ENCODE results near the gene GREB1. TPM values are rescaled to one million over a fixed set of nuclear protein-coding genes. Genes with fewer than 3 reads are reported as not detected.
A peak's percentile ranks its signal among the peaks of the same experiment; 100 is the strongest.

GREB1 gene
- total RNA-seq, 4 donors from 2014 or later, result 3.1 to 8.8 (median 6.5) TPM

- TF ChIP-seq POLR2A (IDR thresholded peaks at IDR 0.05) (no peak), POLR2AphosphoS5 (IDR thresholded peaks at IDR 0.05) (no peak), CTCF (IDR thresholded peaks at IDR 0.05) (no peak), EP300 (IDR thresholded peaks at IDR 0.05) (no peak)
- H3K27ac ChIP-seq, result peak overlapping the region in 1 of 4 donors; percentile 4
- H3K27me3 ChIP-seq, result no peaks in the 10 kb centered on the region
- no peak for ATAC-seq
- 55 to 80% methylated on average over 1 to 4 of the region's 11 CpGs for WGBS, 2 donors (ENCODE audit: low coverage in 1 of 2)
- H3K36me3 ChIP-seq, result no peaks in the 10 kb centered on the region
- H3K4me1 ChIP-seq, result peaks cover 0 to 35% (median 11%) of the 10 kb centered on the region in 3 donors
- no peaks in the 10 kb centered on the region for H3K9me3 ChIP-seq
- no peak overlapping the region for H3K4me3 ChIP-seq
These were observed 8.5 kb downstream of the GREB1 start for GRCh38 chr2:11542275-11542819.

- Histone ChIP-seq H3K27ac (no peak overlapping the region), H3K9me3 (no peaks in the 10 kb centered on the region), H3K36me3 (no peaks in the 10 kb centered on the region), H3K4me3 (no peak overlapping the region), H3K4me1 (peaks cover 0 to 35% (median 11%) of the 10 kb centered on the region in 3 donors), H3K27me3 (no peaks in the 10 kb centered on the region)
- no peak for TF ChIP-seq POLR2AphosphoS5 (IDR thresholded peaks at IDR 0.05)
- no peak for TF ChIP-seq EP300 (IDR thresholded peaks at IDR 0.05)
- no peak for TF ChIP-seq POLR2A (IDR thresholded peaks at IDR 0.05)
- no peak for TF ChIP-seq CTCF (IDR thresholded peaks at IDR 0.05)
- WGBS, 2 donors (ENCODE audit: low coverage in 1 of 2), result 83% methylated on average over 6 to 9 of the region's 11 CpGs
- no peak for ATAC-seq
These were observed 9.7 kb downstream of the GREB1 start for GRCh38 chr2:11543337-11544216.

- H3K36me3 ChIP-seq, result no peaks in the 10 kb centered on the region
- 20 to 63% methylated on average over 1 to 6 of the region's 6 CpGs for WGBS, 2 donors (ENCODE audit: low coverage in 1 of 2)
- peaks cover 0 to 11% (median 0%) of the 10 kb centered on the region in 3 donors for H3K9me3 ChIP-seq
- peaks cover 0 to 13% (median 0%) of the 10 kb centered on the region in 3 donors for H3K4me1 ChIP-seq
- no peak overlapping the region for H3K27ac ChIP-seq
- no peaks in the 10 kb centered on the region for H3K27me3 ChIP-seq
- ATAC-seq, result no peak
- no peak for TF ChIP-seq POLR2A (IDR thresholded peaks at IDR 0.05)
- no peak for TF ChIP-seq EP300 (IDR thresholded peaks at IDR 0.05)
- no peak for TF ChIP-seq POLR2AphosphoS5 (IDR thresholded peaks at IDR 0.05)
- no peak for TF ChIP-seq CTCF (IDR thresholded peaks at IDR 0.05)
- H3K4me3 ChIP-seq, result no peak overlapping the region
These were observed 12.2 kb downstream of the GREB1 start for GRCh38 chr2:11546072-11546471.

GRCh38 chr2:11547912-11548497 is 14.2 kb downstream of the GREB1 start:
- Histone ChIP-seq H3K27me3 (no peaks in the 10 kb centered on the region), H3K4me1 (no peaks in the 10 kb centered on the region), H3K36me3 (no peaks in the 10 kb centered on the region), H3K9me3 (peaks cover 0 to 11% (median 0%) of the 10 kb centered on the region in 3 donors), H3K4me3 (no peak overlapping the region), H3K27ac (no peak overlapping the region)
- no peak for ATAC-seq
- WGBS, 2 donors (ENCODE audit: low coverage in 1 of 2), result 64 to 78% methylated on average over 3 to 5 of the region's 6 CpGs
- TF ChIP-seq POLR2A (IDR thresholded peaks at IDR 0.05), result no peak
- no peak for TF ChIP-seq EP300 (IDR thresholded peaks at IDR 0.05)
- TF ChIP-seq CTCF (IDR thresholded peaks at IDR 0.05), result no peak
- no peak for TF ChIP-seq POLR2AphosphoS5 (IDR thresholded peaks at IDR 0.05)

All from gastroesophageal sphincter (tissue), 4 donors.